Loucy (cell line): ENCODE results near the gene NMBR.

Experiments
- H2AFZ ChIP-seq: fragments of 200-600 bp; sonication (generic); 2 replicates; pipeline ENCODE4 v1.6.0; 2016; ENCODE audit warnings: antibody characterized with exemption, mild to moderate bottlenecking, low read length, moderate library complexity
- H3F3A ChIP-seq: fragments of 200-600 bp; 2 replicates; pipeline ENCODE4 v1.6.0; 2016; ENCODE audit warnings: antibody characterized with exemption, low read depth, mild to moderate bottlenecking
- H3K27me3 ChIP-seq: fragments of 200-600 bp; sonication (generic); 2 replicates; pipeline ENCODE4 v1.6.1; 2014; ENCODE audit warnings: low read length, mild to moderate bottlenecking; ENCODE audit not compliant: insufficient read depth, poor library complexity, severe bottlenecking
- H3K36me3 ChIP-seq: fragments of 200-600 bp; sonication (generic); 2 replicates; pipeline ENCODE4 v1.6.1; 2016; ENCODE audit warnings: low read length; ENCODE audit not compliant: insufficient read depth
- H3K4me1 ChIP-seq: fragments of 200-600 bp; sonication (generic); 2 replicates; pipeline ENCODE4 v1.5.1; 2014; ENCODE audit warnings: low read length, mild to moderate bottlenecking; ENCODE audit not compliant: insufficient read depth, poor library complexity, severe bottlenecking
- H3K4me2 ChIP-seq: fragments of 200-600 bp; sonication (generic); 2 replicates; pipeline ENCODE4 v1.6.0; 2014; ENCODE audit warnings: antibody characterized with exemption, low read length, low read depth, mild to moderate bottlenecking; ENCODE audit not compliant: poor library complexity, severe bottlenecking
- H3K4me3 ChIP-seq: fragments of 200-600 bp; sonication (generic); 2 replicates; pipeline ENCODE4 v1.5.1; 2014; ENCODE audit warnings: low read length, mild to moderate bottlenecking, mixed read lengths; ENCODE audit not compliant: poor library complexity, severe bottlenecking
- H3K79me2 ChIP-seq: fragments of 200-600 bp; sonication (generic); 2 replicates; pipeline ENCODE4 v1.6.1; 2014; ENCODE audit warnings: low read length; ENCODE audit not compliant: insufficient read depth
- H3K9ac ChIP-seq: fragments of 200-600 bp; sonication (generic); 2 replicates; pipeline ENCODE4 v1.6.0; 2014; ENCODE audit warnings: mild to moderate bottlenecking, low read depth, low read length, moderate library complexity; ENCODE audit not compliant: poor library complexity, severe bottlenecking
- H3K9me2 ChIP-seq: fragments of 200-600 bp; sonication (generic); replicated peaks from 2 replicates; pipeline ENCODE4 v1.6.1; 2016; ENCODE audit warnings: low read depth, low read length, mixed read lengths
- H3K9me3 ChIP-seq: fragments of 200-600 bp; sonication (generic); 2 replicates; pipeline ENCODE4 v1.6.1; 2014; ENCODE audit warnings: mild to moderate bottlenecking, antibody characterized with exemption, low read length, low read depth; ENCODE audit not compliant: insufficient read depth
- H4K20me1 ChIP-seq: fragments of 200-600 bp; sonication (generic); 2 replicates; pipeline ENCODE4 v1.6.0; 2014; ENCODE audit warnings: antibody characterized with exemption, low read length, mild to moderate bottlenecking; ENCODE audit not compliant: insufficient read depth, poor library complexity, severe bottlenecking
- EZH2phosphoT487 ChIP-seq: fragments of 200-600 bp; IDR thresholded peaks from 2 replicates; pipeline ENCODE4 v1.6.1; 2018; ENCODE audit warnings: antibody characterized with exemption, mild to moderate bottlenecking, moderate library complexity, borderline replicate concordance
- TF ChIP-seq, protein P1 (sequence below): fragments of 200-600 bp; sonication (generic); conservative IDR thresholded peaks from 2 replicates; pipeline ENCODE4 v1.5.1; 2014; ENCODE audit warnings: mild to moderate bottlenecking, antibody characterized with exemption, low read length

The NMBR gene

GRCh38 chr6:142183351-142183750 is 36.4 kb upstream of the NMBR start:
- peaks cover 35% of the 10 kb centered on the region for H3K4me1 ChIP-seq

GRCh38 chr6:142182004-142182403 is 35.1 kb upstream of the NMBR start:
- H2AFZ ChIP-seq: no peak overlapping the region
- no peak overlapping the region for H3K4me2 ChIP-seq
- peaks cover 3% of the 10 kb centered on the region; the same call in 1 of the 2 replicates for H3F3A ChIP-seq
- no peak for TF ChIP-seq EZH2phosphoT487
- TF ChIP-seq, protein P1, sequence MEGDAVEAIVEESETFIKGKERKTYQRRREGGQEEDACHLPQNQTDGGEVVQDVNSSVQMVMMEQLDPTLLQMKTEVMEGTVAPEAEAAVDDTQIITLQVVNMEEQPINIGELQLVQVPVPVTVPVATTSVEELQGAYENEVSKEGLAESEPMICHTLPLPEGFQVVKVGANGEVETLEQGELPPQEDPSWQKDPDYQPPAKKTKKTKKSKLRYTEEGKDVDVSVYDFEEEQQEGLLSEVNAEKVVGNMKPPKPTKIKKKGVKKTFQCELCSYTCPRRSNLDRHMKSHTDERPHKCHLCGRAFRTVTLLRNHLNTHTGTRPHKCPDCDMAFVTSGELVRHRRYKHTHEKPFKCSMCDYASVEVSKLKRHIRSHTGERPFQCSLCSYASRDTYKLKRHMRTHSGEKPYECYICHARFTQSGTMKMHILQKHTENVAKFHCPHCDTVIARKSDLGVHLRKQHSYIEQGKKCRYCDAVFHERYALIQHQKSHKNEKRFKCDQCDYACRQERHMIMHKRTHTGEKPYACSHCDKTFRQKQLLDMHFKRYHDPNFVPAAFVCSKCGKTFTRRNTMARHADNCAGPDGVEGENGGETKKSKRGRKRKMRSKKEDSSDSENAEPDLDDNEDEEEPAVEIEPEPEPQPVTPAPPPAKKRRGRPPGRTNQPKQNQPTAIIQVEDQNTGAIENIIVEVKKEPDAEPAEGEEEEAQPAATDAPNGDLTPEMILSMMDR: no peak
- no peak overlapping the region for H3K9ac ChIP-seq
- peaks cover 8% of the 10 kb centered on the region; the same call in 1 of the 2 replicates for H3K9me3 ChIP-seq
- peaks cover 35% of the 10 kb centered on the region for H3K4me1 ChIP-seq
- no peaks in the 10 kb centered on the region for H3K9me2 ChIP-seq
- no peaks in the 10 kb centered on the region for H4K20me1 ChIP-seq
- no peaks in the 10 kb centered on the region for H3K27me3 ChIP-seq
- peaks cover 27% of the 10 kb centered on the region for H3K36me3 ChIP-seq
- no peaks in the 10 kb centered on the region for H3K79me2 ChIP-seq
- H3K4me3 ChIP-seq: no peak overlapping the region

More at GRCh38 chr6:142183351-142183750, 36.4 kb upstream of the NMBR start:
- no peak for TF ChIP-seq EZH2phosphoT487
- TF ChIP-seq, protein P1: no peak
- Histone ChIP-seq H4K20me1 (no peaks in the 10 kb centered on the region), H3K9me3 (0 out of 2 replicates have a peak, but pooled peaks cover under 1% of the 10 kb centered on the region), H3K9me2 (no peaks in the 10 kb centered on the region), H3F3A (peaks cover 3% of the 10 kb centered on the region; the same call in 1 of the 2 replicates), H2AFZ (no peak overlapping the region), H3K9ac (no peak overlapping the region), H3K4me2 (no peak overlapping the region), H3K36me3 (peaks cover 13% of the 10 kb centered on the region; the same call in 1 of the 2 replicates), H3K27me3 (no peaks in the 10 kb centered on the region), H3K79me2 (no peaks in the 10 kb centered on the region), H3K4me3 (no peak overlapping the region)

- Histone ChIP-seq H2AFZ (no peak overlapping the region), H3K9ac (no peak overlapping the region), H3K4me3 (no peak overlapping the region), H4K20me1 (no peaks in the 10 kb centered on the region), H3K9me2 (no peaks in the 10 kb centered on the region), H3F3A (no peaks in the 10 kb centered on the region), H3K4me1 (peaks cover 1% of the 10 kb centered on the region), H3K4me2 (no peak overlapping the region), H3K9me3 (peaks cover 8% of the 10 kb centered on the region; the same call in 1 of the 2 replicates), H3K79me2 (no peaks in the 10 kb centered on the region), H3K27me3 (no peaks in the 10 kb centered on the region), H3K36me3 (peaks cover 62% of the 10 kb centered on the region)
- TF ChIP-seq, protein P1: no peak
- no peak for TF ChIP-seq EZH2phosphoT487
These were observed 31.2 kb upstream of the NMBR start for GRCh38 chr6:142178129-142178528.
